Measurements from ENCODE around the gene ARMC6. TPM values are rescaled to one million over a fixed set of nuclear protein-coding genes. Genes with fewer than 3 reads are reported as not detected.

Gene ARMC6
- total and polyA plus RNA-seq, 2 of the 13 experiments (the other 11 are each of a cell fraction or from before 2014, with no cell fraction given) = 16.2 to 36.8 TPM

DNA sequence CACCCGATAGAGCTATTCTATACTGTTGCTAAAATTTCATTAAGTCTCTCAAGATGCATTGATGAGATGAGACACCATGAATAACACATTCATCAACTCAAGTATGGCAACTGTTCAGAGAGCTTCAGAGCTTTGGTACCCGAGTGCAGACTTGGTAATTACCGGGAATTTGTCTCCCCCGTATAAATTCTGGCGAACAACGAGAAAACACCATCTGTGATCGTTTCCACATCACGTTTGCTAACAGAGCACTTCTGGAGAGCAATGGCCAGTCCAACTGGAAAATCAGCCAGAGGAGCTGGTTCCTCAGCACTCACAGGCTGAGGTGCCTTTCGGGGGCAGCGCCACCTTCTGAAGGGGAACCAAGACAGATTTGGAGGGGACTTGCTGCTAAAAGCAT lies 40.3 kb upstream of the ARMC6 start:
- Histone ChIP-seq H2AFZ (ENCODE audit: low read length) (no peak overlapping the region), H3K79me2 (ENCODE audit: insufficient read depth, low read length) (no peaks in the 10 kb centered on the region), H3K4me3 (replicated peaks in 1 of 3; ENCODE audit: insufficient read depth in 1 of 3, low read depth in 2 of 3, low read length in 3 of 3) (no peak overlapping the region), H3K9ac (ENCODE audit: insufficient read depth, low read depth, low read length) (no peak overlapping the region), H3K9me3 (ENCODE audit: low read length) (no peaks in the 10 kb centered on the region), H3K27ac (ENCODE audit: extremely low read length, insufficient read depth, low read length) (no peak overlapping the region), H4K20me1 (ENCODE audit: insufficient read depth, low read length) (no peaks in the 10 kb centered on the region), H3K27me3 (ENCODE audit: control insufficient read depth in 1 of 2, insufficient read depth in 2 of 2, low read length in 2 of 2) (no peaks in the 10 kb centered on the region), H3K36me3 (replicated peaks in 1 of 2; ENCODE audit: control insufficient read depth in 1 of 2, insufficient read depth in 2 of 2, low read length in 2 of 2) (peaks cover 17 to 44% of the 10 kb centered on the region in 2 experiments), H3K4me2 (ENCODE audit: low read depth, low read length) (no peak overlapping the region), H3K4me1 (ENCODE audit: insufficient read depth, low read length) (no peaks in the 10 kb centered on the region)
- ATAC-seq (no peak), FAIRE-seq (no peak), DNase-seq (ENCODE audit: low spot score) (no peak)
- in situ Hi-C loops (cut with HindIII; ENCODE audit: extremely low pct_ligation_motif_present, low pct_unique_long_range_greater_than_20kb) (no loop called here), intact Hi-C loops (cut with micrococcal nuclease; ENCODE audit: unreplicated experiment) (no loop called here)
- WGBS (ENCODE audit: low lambda C conversion rate) = 94% methylated on average over 10 of the region's 10 CpGs
- TF ChIP-seq MXD4 (CRISPR knock-in tag; IDR thresholded peaks at IDR 0.05) = no peak
- no peak for TF ChIP-seq TBP (CRISPR knock-in tag; IDR thresholded peaks at IDR 0.05)
- no TSS peak for BruUV-seq (replicated peaks)
- POLR2A ChIA-PET = interaction anchor here (0.6 kb wide), 1 partner anchor 20 kb away, joined by 3 read pairs; no protein-coding TSS in a partner anchor
- CTCF ChIA-PET (ENCODE audit: low intra/inter-chr PET ratio, low total read pairs) = no interaction called here

DNA sequence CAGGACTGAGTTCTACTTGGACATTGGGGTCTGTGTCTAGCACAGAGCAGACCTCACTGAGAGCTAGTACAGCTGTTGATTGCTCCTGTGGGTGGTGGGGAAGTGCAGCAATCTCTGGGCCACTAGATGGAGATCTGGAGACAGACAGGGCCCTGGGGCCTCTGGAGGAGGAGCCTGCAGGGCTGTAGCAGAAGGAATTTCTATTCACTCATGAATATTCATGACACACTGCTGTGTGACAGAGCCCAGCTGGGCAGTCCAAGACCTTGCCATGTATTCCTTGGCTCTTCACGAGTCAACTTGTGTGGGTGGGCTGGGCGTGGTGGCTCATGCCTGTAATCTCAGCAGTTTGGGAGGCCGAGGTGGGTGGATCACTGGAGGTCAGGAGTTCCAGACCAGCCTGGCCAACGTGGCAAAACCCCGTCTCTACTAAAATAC lies 37.6 kb upstream of the ARMC6 start:
- H4K20me1 ChIP-seq (ENCODE audit: insufficient read depth, low read length) = no peaks in the 10 kb centered on the region
- DNase-seq (ENCODE audit: low spot score) (peak; percentile 57), ATAC-seq (peak; percentile 88), FAIRE-seq (peak; percentile 89)
- no peak overlapping the region for H3K4me3 ChIP-seq (replicated peaks in 1 of 3; ENCODE audit: insufficient read depth in 1 of 3, low read depth in 2 of 3, low read length in 3 of 3)
- in situ Hi-C loops (cut with HindIII; ENCODE audit: extremely low pct_ligation_motif_present, low pct_unique_long_range_greater_than_20kb) = no loop called here
- no peaks in the 10 kb centered on the region for H3K9me3 ChIP-seq (ENCODE audit: low read length)
- intact Hi-C loops (cut with micrococcal nuclease; ENCODE audit: unreplicated experiment) = no loop called here
- 89% methylated on average over 5 of the region's 5 CpGs for WGBS (ENCODE audit: low lambda C conversion rate)
- no peak overlapping the region for H3K4me2 ChIP-seq (ENCODE audit: low read depth, low read length)
- H3K4me1 ChIP-seq (ENCODE audit: insufficient read depth, low read length) = no peaks in the 10 kb centered on the region
- BruUV-seq (replicated peaks) = no TSS peak
- peaks cover 25 to 66% of the 10 kb centered on the region in 2 experiments for H3K36me3 ChIP-seq (replicated peaks in 1 of 2; ENCODE audit: control insufficient read depth in 1 of 2, insufficient read depth in 2 of 2, low read length in 2 of 2)
- ChIA-PET CTCF (ENCODE audit: low intra/inter-chr PET ratio, low total read pairs) (no interaction called here), POLR2A (no interaction called here)
- no peaks in the 10 kb centered on the region for H3K79me2 ChIP-seq (ENCODE audit: insufficient read depth, low read length)
- H2AFZ ChIP-seq (ENCODE audit: low read length) = no peak overlapping the region
- no peaks in the 10 kb centered on the region for H3K27me3 ChIP-seq (ENCODE audit: control insufficient read depth in 1 of 2, insufficient read depth in 2 of 2, low read length in 2 of 2)
- no peak overlapping the region for H3K27ac ChIP-seq (ENCODE audit: extremely low read length, insufficient read depth, low read length)
- no peak overlapping the region for H3K9ac ChIP-seq (ENCODE audit: insufficient read depth, low read depth, low read length)
- TF ChIP-seq ZNF18 (CRISPR knock-in tag; IDR thresholded peaks at IDR 0.05; ENCODE audit: insufficient replicate concordance) (no peak), STAG1 (CRISPR knock-in tag; IDR thresholded peaks at IDR 0.05) (peak; percentile 50), ZNF382 (CRISPR knock-in tag; IDR thresholded peaks at IDR 0.05; ENCODE audit: borderline replicate concordance) (no peak), CTCF (CRISPR knock-in tag; IDR thresholded peaks at IDR 0.05) (peak; percentile 56), RERE (CRISPR knock-in tag; IDR thresholded peaks at IDR 0.05; ENCODE audit: low read depth) (no peak)

Data from HepG2 (cell line).